Suppressor macrophage (primary cell): ENCODE results near the gene PCDHGA12.
"Not testable (repeated sequence)": the region's sequence is repeated elsewhere in the genome, so short reads cannot be mapped to it uniquely, and the experiment has no call there.

ENCODE experiments used
- DNase-seq, 4 experiments: peaks; one replicate each; pipeline ENCODE4 v3.0.0-alpha.2; 2020 to 2022
- total RNA-seq, 17 experiments: gene quantifications; one replicate each; lab custom pipeline; 2026; ENCODE audit warnings: mixed read lengths in 6 of 17, inconsistent platforms in 3 of 17; lab: John Stamatoyannopoulos, UW

The PCDHGA12 gene
- 0.28 to 3.4 (median 0.96) reads per million in 17 experiments for total RNA-seq

- DNase-seq: peak; percentile 74 to 90 (median 86)
Measured at GRCh38 chr5:141430332-141431113, at the start of gene PCDHGA12. Gene PCDHGA12, plus strand, starts transcription at chr5:141430507. Its CDS starts 253 bp downstream, at chr5:141430760.

GRCh38 chr5:141382469-141383294, 47.6 kb upstream of the PCDHGA12 start, which contains the start of gene PCDHGA7:
Gene PCDHGA7, plus strand, starts transcription at chr5:141382742. Its CDS starts 158 bp downstream, at chr5:141382900.
- no peak for DNase-seq

- no peak for DNase-seq
Measured at GRCh38 chr5:141383345-141383744, 47.0 kb upstream of the PCDHGA12 start.

GRCh38 chr5:141384471-141385267, 45.6 kb upstream of the PCDHGA12 start:
- no peak for DNase-seq

GRCh38 chr5:141387557-141388311, 42.6 kb upstream of the PCDHGA12 start, which contains the start of gene PCDHGB4:
Gene PCDHGB4, plus strand, starts transcription at chr5:141387698. Its CDS starts 187 bp downstream, at chr5:141387885.
- DNase-seq: peak; percentile 19 to 63 (median 42)

- DNase-seq: no peak
Measured at GRCh38 chr5:141388661-141389060, 41.6 kb upstream of the PCDHGA12 start.

GRCh38 chr5:141389153-141390042, 40.9 kb upstream of the PCDHGA12 start:
- DNase-seq: no peak

GRCh38 chr5:141392429-141393198, 37.7 kb upstream of the PCDHGA12 start, which contains the start of gene PCDHGA8:
Gene PCDHGA8, plus strand, starts transcription at chr5:141392633. Its CDS starts 181 bp downstream, at chr5:141392814.
- DNase-seq: no peak

GRCh38 chr5:141393267-141393666, 37.0 kb upstream of the PCDHGA12 start:
- no peak for DNase-seq

- DNase-seq: not testable (repeated sequence)
Measured at GRCh38 chr5:141394401-141395187, 35.7 kb upstream of the PCDHGA12 start.

GRCh38 chr5:141397756-141398551, 32.4 kb upstream of the PCDHGA12 start, which contains the start of gene PCDHGB5:
Gene PCDHGB5, plus strand, starts transcription at chr5:141397947. Its CDS starts 181 bp downstream, at chr5:141398128.
- peak; percentile 51 to 81 (median 66) for DNase-seq

GRCh38 chr5:141398608-141399007, 31.7 kb upstream of the PCDHGA12 start:
- no peak for DNase-seq

- DNase-seq: no peak
Measured at GRCh38 chr5:141399555-141400258, 30.6 kb upstream of the PCDHGA12 start.

- peak; percentile 15 to 52 (median 44) for DNase-seq
Measured at GRCh38 chr5:141402553-141403243, 27.6 kb upstream of the PCDHGA12 start, which contains the start of gene PCDHGA9. Gene PCDHGA9, plus strand, starts transcription at chr5:141402778. Its CDS starts 175 bp downstream, at chr5:141402953.

GRCh38 chr5:141403387-141403786, 26.9 kb upstream of the PCDHGA12 start:
- no peak for DNase-seq
